ENCODE results near the gene TRAPPC3.
A peak's percentile ranks its signal among the peaks of the same experiment; 100 is the strongest.

The TRAPPC3 gene

GRCh38 chr1:36137226-36137625 is 12.1 kb downstream of the TRAPPC3 start:
- peaks cover 0 to 45% (median 12%) of the 10 kb centered on the region in 10 experiments; a peak in 12 of 20 replicates for H3K4me1 ChIP-seq
- H3K27ac ChIP-seq: no peak overlapping the region

DNA sequence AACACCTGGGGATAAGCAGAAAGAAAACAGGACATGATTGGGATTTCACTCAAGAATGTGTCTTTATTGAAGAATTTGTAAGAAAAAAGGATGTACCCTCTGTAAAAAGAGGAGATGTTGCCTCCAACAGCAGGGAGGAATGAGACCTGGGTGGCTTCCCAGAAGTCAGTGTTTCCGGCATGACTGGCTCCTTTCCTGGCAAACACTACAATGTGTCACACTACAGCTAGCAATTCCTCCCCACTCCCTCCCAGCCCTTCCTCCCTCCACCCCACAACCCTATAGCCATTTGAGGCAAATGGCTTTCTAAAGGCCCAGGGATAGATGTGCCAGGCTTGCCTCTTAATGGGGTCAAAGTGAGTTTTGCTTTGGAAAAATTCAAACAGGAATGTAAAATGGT is 12.8 kb downstream of the TRAPPC3 start:
- no peak for TF ChIP-seq Cebpa-rat (IDR thresholded peaks at IDR 0.05)
- H3K4me2 ChIP-seq: no peak overlapping the region
- H3K4me1 ChIP-seq: peaks cover 0 to 38% (median 11%) of the 10 kb centered on the region in 10 experiments; a peak in 12 of 20 replicates
- no peaks in the 10 kb centered on the region for H3K9me3 ChIP-seq (replicated peaks in 1 of 11)
- H3K27ac ChIP-seq: no peak overlapping the region
- H4K20me1 ChIP-seq: peaks cover 0 to 63% (median 45%) of the 10 kb centered on the region in 11 experiments; a peak in 20 of 22 replicates
- no peak overlapping the region; a peak in 1 of 22 replicates for H3K9ac ChIP-seq
- H3K36me3 ChIP-seq: peaks cover 47 to 59% (median 51%) of the 10 kb centered on the region in 11 experiments
- no peak overlapping the region for H3K4me3 ChIP-seq
- no peaks in the 10 kb centered on the region for H3K27me3 ChIP-seq

More at GRCh38 chr1:36137226-36137625, 12.1 kb downstream of the TRAPPC3 start:
- H3K36me3 ChIP-seq: peaks cover 47 to 61% (median 52%) of the 10 kb centered on the region in 11 experiments
- peaks cover 4 to 69% (median 50%) of the 10 kb centered on the region in 11 experiments; a peak in 21 of 22 replicates for H4K20me1 ChIP-seq
- H3K4me2 ChIP-seq: no peak overlapping the region
- no peaks in the 10 kb centered on the region for H3K27me3 ChIP-seq
- H3K9me3 ChIP-seq (replicated peaks in 1 of 11): no peaks in the 10 kb centered on the region
- TF ChIP-seq Cebpa-rat (IDR thresholded peaks at IDR 0.05): no peak
- H3K4me3 ChIP-seq: no peak overlapping the region
- H3K9ac ChIP-seq: no peak overlapping the region; a peak in 1 of 22 replicates

DNA sequence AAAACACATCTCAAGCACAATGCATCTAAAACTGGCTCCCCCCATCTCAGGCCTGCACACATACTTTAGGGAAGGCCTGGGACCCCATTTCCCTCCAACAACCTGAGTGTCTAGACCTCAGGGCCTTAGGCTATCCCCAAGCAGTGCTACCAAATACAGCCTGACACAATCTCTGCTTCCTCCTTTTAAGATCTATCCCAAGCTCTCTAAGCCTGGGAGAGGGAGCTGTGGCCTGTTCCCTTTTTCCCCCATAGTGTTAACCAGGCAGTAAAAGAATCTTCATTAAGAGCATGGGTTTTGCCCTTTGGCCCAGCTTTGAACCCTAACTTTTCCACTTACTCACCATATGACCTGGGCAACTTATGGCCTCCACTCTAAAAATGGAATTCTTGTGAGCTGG is 13.5 kb downstream of the TRAPPC3 start:
- peaks cover 0 to 31% (median 11%) of the 10 kb centered on the region in 10 experiments; a peak in 12 of 20 replicates for H3K4me1 ChIP-seq
- H4K20me1 ChIP-seq: peaks cover 0 to 55% (median 38%) of the 10 kb centered on the region in 11 experiments; a peak in 20 of 22 replicates
- H3K4me2 ChIP-seq: peak overlapping the region in 2 of 11 experiments; percentile 32 to 37; a peak in 4 of 22 replicates

DNA sequence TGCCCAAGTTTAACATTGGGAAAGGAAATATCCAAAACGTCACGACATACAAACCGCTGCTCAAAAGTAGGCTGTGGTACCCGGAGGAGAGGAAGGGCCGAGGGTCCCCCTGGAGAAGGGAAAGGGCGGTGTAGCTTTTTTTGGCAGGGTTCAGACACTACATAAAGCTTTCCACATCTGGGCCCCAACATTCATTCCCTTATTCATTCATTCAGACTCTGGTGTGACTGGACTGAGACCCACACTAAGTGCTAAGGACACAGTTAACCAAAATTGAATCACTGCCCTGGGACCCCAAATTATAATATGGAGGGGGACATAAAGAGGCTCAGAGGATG is 14.0 kb downstream of the TRAPPC3 start:
- peaks cover 0 to 26% (median 10%) of the 10 kb centered on the region in 10 experiments; a peak in 12 of 20 replicates for H3K4me1 ChIP-seq
- peaks cover 42 to 53% (median 48%) of the 10 kb centered on the region in 11 experiments for H3K36me3 ChIP-seq
- peaks cover 0 to 51% (median 33%) of the 10 kb centered on the region in 11 experiments; a peak in 20 of 22 replicates for H4K20me1 ChIP-seq
- peak overlapping the region in 3 of 11 experiments; percentile 13 to 41 (median 17); a peak in 4 of 22 replicates for H3K9ac ChIP-seq
- peak overlapping the region in 2 of 11 experiments; percentile 16 to 25; a peak in 2 of 22 replicates for H3K27ac ChIP-seq
- TF ChIP-seq Cebpa-rat (IDR thresholded peaks at IDR 0.05): no peak
- H3K9me3 ChIP-seq (replicated peaks in 1 of 11): no peaks in the 10 kb centered on the region
- no peaks in the 10 kb centered on the region for H3K27me3 ChIP-seq
- H3K4me2 ChIP-seq: peak overlapping the region in 5 of 11 experiments; percentile 21 to 44 (median 32); a peak in 8 of 22 replicates
- H3K4me3 ChIP-seq: no peak overlapping the region

More for the DNA sequence above, 13.5 kb downstream of the TRAPPC3 start:
- H3K4me3 ChIP-seq: no peak overlapping the region
- no peaks in the 10 kb centered on the region for H3K9me3 ChIP-seq (replicated peaks in 1 of 11)
- H3K36me3 ChIP-seq: peaks cover 46 to 57% (median 50%) of the 10 kb centered on the region in 11 experiments
- peak overlapping the region in 2 of 11 experiments; percentile 16 to 25; a peak in 2 of 22 replicates for H3K27ac ChIP-seq
- no peak for TF ChIP-seq Cebpa-rat (IDR thresholded peaks at IDR 0.05)
- H3K9ac ChIP-seq: peak overlapping the region in 1 of 11 experiments; percentile 41; a peak in 1 of 22 replicates
- H3K27me3 ChIP-seq: no peaks in the 10 kb centered on the region

DNA sequence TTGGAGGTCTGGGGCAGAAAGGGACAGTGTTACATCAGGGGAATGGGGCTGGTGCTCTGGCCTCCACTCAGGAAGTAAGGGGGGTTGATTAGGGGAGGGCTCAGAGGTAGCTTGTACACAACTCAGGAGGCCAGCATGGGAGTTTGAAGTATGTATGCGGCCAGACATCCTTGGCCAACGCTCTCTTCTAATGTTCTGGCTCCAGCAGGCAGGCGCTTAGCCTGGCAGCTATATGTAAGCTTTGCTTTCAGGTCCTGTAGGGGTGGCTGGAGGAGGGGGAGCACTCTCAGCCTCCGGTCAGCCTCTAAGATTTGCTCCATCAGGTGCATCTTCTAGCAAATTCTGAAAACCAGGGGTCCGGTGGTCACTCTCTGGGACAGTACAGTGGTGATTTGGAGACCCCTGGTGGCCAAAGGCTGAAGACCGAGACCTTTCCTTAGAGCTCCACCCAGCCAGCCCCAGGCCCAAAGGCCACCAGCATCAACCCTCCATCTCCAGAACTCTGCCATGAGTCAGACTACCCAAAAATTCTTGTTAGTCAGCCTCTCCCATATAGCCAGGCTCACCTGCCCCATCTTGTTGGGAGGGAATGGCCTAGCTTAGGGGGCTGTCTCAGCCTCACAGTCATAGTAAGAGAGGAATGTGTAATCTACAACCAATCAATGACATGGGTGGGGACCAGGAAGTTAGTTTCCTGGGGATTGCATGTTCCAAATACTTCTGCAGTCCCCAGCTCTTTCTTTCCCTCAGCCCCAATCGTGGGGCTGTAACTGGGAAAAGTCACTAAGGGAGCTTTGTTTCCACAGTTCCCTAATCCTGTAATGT is 14.6 kb downstream of the TRAPPC3 start:
- no peak for TF ChIP-seq Cebpa-rat (IDR thresholded peaks at IDR 0.05)
- H3K27ac ChIP-seq: peak overlapping the region in 2 of 11 experiments; percentile 16 to 25; a peak in 2 of 22 replicates
- peaks cover 0 to 23% (median 10%) of the 10 kb centered on the region in 10 experiments; a peak in 12 of 20 replicates for H3K4me1 ChIP-seq
- H3K9ac ChIP-seq: peak overlapping the region in 3 of 11 experiments; percentile 13 to 41 (median 17); a peak in 4 of 22 replicates
- no peak overlapping the region for H3K4me3 ChIP-seq
- peak overlapping the region in 5 of 11 experiments; percentile 21 to 44 (median 32); a peak in 7 of 22 replicates for H3K4me2 ChIP-seq
- no peaks in the 10 kb centered on the region for H3K9me3 ChIP-seq (replicated peaks in 1 of 11)
- no peaks in the 10 kb centered on the region for H3K27me3 ChIP-seq
- peaks cover 36 to 47% (median 42%) of the 10 kb centered on the region in 11 experiments for H3K36me3 ChIP-seq
- H4K20me1 ChIP-seq: peaks cover 0 to 45% (median 28%) of the 10 kb centered on the region in 11 experiments; a peak in 14 of 22 replicates

DNA sequence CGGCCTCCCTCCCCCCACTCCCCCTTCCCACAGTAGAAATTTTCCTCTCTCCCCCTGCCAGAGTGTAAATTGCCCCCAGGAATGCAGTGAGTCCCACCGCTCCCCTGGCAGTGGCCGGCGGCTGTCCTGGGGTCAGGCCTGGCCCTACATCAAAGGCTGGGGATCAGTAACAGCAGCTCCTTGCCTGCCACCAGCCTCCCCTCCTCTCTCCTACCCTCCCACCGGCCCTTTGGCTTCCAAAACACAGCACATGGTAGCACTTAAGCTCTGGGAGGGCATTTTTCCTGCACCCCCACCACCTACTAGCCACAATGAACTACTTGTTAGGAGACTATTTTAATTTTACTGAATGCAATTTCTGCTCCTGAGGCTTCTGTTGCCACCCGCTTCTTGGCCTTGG is 15.3 kb downstream of the TRAPPC3 start:
- no peak overlapping the region for H3K4me3 ChIP-seq
- H3K27ac ChIP-seq: no peak overlapping the region
- H3K4me1 ChIP-seq: peaks cover 0 to 23% (median 10%) of the 10 kb centered on the region in 10 experiments; a peak in 12 of 20 replicates
- H3K9me3 ChIP-seq (replicated peaks in 1 of 11): no peaks in the 10 kb centered on the region
- no peak overlapping the region for H3K9ac ChIP-seq
- no peak for TF ChIP-seq Cebpa-rat (IDR thresholded peaks at IDR 0.05)
- H4K20me1 ChIP-seq: peaks cover 0 to 40% (median 21%) of the 10 kb centered on the region in 11 experiments; a peak in 12 of 22 replicates
- no peaks in the 10 kb centered on the region for H3K27me3 ChIP-seq
- peaks cover 30 to 40% (median 35%) of the 10 kb centered on the region in 11 experiments for H3K36me3 ChIP-seq
- H3K4me2 ChIP-seq: no peak overlapping the region

DNA sequence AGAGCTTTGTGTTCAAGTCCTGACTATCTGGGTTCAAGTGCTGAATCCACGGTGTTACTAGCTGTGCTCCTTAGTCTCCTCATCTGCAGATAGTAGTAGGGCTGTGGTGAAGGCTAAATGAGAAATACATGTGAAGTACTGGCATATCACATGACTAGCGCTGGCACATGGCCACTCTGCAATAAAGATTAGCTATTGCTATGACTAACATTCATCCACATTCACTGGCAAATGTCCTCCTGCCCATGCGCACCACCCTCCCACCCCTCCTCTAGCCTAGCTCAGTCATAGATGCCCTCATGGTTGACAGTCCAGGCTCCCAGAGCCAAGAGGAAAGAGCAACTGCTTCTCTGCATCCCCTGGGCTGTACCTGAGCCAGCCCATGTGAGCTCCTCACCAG is 15.8 kb downstream of the TRAPPC3 start:
- H3K4me1 ChIP-seq: peaks cover 0 to 23% (median 13%) of the 10 kb centered on the region in 10 experiments; a peak in 14 of 20 replicates
- H3K27me3 ChIP-seq: no peaks in the 10 kb centered on the region
- no peak overlapping the region for H3K9ac ChIP-seq
- no peak for TF ChIP-seq Cebpa-rat (IDR thresholded peaks at IDR 0.05)
- no peaks in the 10 kb centered on the region for H3K9me3 ChIP-seq (replicated peaks in 1 of 11)
- no peak overlapping the region for H3K4me3 ChIP-seq
- H3K4me2 ChIP-seq: no peak overlapping the region
- peaks cover 25 to 35% (median 29%) of the 10 kb centered on the region in 11 experiments for H3K36me3 ChIP-seq
- peaks cover 0 to 37% (median 18%) of the 10 kb centered on the region in 11 experiments; a peak in 12 of 22 replicates for H4K20me1 ChIP-seq
- H3K27ac ChIP-seq: no peak overlapping the region

GRCh38 chr1:36132029-36132428 is 17.3 kb downstream of the TRAPPC3 start:
- TF ChIP-seq Cebpa-rat (IDR thresholded peaks at IDR 0.05): no peak
- Histone ChIP-seq H3K9me3 (replicated peaks in 1 of 11) (no peaks in the 10 kb centered on the region), H4K20me1 (peaks cover 0 to 24% (median 8%) of the 10 kb centered on the region in 11 experiments; a peak in 10 of 22 replicates), H3K36me3 (peaks cover 11 to 20% (median 15%) of the 10 kb centered on the region in 11 experiments; a peak in 21 of 22 replicates), H3K9ac (no peak overlapping the region), H3K27me3 (no peaks in the 10 kb centered on the region), H3K4me3 (no peak overlapping the region), H3K4me1 (peaks cover 7 to 33% (median 22%) of the 10 kb centered on the region in 10 experiments; a peak in 17 of 20 replicates), H3K27ac (no peak overlapping the region), H3K4me2 (no peak overlapping the region)

DNA sequence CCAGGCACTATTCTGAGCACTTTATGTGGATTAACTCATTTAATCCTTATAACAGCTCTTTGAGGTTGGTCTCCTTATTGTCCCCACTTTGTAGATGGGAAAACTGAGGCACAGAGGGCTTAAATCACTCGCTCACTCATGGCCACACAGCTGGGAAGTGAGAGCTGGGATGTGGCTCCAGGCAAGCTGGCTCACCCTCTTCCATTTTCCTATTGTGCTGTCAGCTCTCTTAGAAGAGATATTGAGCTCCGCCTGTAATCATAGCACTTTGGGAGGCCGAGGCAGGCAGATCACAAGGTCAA is 20.4 kb downstream of the TRAPPC3 start:
- Histone ChIP-seq H4K20me1 (peaks cover 0 to 8% (median 0%) of the 10 kb centered on the region in 11 experiments; a peak in 2 of 22 replicates), H3K36me3 (no peaks in the 10 kb centered on the region), H3K27ac (no peak overlapping the region), H3K9me3 (replicated peaks in 1 of 11) (no peaks in the 10 kb centered on the region), H3K4me2 (peak overlapping the region in 4 of 11 experiments; percentile 23 to 46 (median 40); a peak in 5 of 22 replicates), H3K4me3 (no peak overlapping the region), H3K4me1 (peaks cover 19 to 42% (median 31%) of the 10 kb centered on the region in 10 experiments), H3K9ac (no peak overlapping the region; a peak in 1 of 22 replicates), H3K27me3 (peaks cover 23 to 28% (median 26%) of the 10 kb centered on the region in 11 experiments)
- TF ChIP-seq Cebpa-rat (IDR thresholded peaks at IDR 0.05): no peak
